Measurements from ENCODE around the gene CCM2.
A peak's percentile ranks its signal among the peaks of the same experiment; 100 is the strongest.

The CCM2 gene

DNA sequence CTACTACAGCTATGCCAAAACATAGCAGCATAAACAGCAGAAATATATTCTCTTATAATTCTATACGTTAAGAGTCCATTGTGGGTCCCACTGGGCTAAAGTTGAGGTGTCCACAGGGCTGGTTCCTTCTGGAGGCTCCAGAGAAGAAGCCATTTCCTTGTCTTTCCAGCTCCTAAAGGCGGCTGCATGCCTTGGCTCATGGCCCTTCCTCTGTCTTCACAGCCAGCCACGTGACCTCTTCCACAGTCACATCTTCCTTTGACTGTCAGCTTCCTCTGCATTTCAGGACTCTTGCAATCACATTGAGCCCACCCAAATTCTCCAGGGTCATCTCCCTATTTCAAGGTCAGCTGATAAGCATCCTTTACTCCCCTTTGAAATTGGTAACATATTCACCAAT is 71.5 kb downstream of the CCM2 start:
- no peak for DNase-seq

- DNase-seq = no peak
Measured at GRCh38 chr7:45072131-45073030, 72.4 kb downstream of the CCM2 start.

- no peak for DNase-seq
Measured at GRCh38 chr7:45073031-45073785, 73.2 kb downstream of the CCM2 start.

DNA sequence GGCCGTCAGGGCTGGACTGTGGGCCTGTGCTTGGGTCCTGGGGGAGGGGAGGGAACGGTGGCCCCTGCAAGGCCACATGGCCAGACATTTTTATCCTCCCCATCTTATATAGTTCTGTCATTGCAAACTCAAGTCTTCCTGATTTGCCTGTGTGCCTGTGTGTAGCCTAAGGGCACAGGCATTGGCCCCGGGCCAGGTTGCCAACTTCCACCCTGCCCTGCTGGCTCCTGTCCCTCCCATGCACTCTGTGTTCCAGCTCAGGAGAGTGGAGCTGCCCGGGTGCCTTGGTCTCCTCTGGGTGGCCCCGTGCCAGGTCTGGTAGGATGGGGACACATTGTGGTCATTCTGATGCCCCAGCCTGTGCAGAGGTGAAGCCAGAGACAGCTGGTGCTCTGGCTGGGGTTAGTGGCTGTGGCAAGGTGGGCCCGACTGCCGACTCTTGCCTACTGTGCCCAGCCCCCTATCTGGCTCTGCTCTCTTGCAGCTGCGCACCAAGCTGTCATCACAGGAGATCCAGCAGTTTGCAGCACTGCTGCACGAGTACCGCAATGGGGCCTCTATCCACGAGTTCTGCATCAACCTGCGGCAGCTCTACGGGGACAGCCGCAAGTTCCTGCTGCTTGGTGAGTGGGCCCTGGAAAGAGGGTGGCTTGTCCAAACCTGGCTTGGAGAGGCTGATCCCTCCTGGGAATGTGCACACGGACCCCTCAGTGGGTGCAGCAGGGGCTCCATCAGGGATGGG is 74.0 kb downstream of the CCM2 start:
- no peak for DNase-seq

DNA sequence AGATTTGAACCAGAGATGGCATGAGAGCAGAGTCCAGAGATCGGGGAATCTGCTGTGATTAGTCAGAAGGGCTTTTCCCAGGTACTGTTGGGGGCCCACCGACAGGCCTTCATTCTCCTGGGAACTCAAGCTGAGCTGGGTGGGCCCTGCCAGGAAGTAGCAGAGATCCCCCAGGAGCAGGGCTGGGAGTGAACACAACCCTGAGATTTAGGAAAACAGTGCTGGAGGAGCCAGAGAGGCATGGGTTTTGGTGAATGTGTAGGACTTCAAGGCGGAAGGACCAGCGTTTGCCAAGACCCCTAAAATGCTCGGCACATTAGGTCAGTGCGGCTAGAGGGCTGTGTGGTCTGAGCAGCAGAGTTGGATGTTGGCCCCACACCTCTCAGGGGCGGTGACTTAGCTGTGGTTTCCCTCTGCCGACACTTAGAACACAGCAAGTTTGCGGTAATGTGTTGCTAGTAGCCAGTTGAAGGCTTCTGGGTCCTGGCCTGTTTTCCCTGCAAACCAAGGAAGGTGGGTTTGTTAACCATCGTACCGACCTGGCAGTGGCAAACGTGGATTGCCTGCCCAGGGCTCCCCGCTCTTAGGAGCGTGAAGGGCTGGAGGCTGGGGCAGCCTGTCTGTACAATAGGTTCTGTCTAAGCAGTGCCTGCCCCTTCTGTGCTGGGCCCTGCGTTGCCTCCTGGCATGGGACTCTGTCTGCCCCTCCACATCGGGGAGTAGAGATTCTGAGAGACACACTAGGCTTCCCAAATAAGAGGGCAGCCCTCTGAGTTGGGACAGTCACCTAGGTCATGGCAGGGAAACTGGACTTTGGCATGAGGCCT is 74.7 kb downstream of the CCM2 start:
- no peak for DNase-seq

DNA sequence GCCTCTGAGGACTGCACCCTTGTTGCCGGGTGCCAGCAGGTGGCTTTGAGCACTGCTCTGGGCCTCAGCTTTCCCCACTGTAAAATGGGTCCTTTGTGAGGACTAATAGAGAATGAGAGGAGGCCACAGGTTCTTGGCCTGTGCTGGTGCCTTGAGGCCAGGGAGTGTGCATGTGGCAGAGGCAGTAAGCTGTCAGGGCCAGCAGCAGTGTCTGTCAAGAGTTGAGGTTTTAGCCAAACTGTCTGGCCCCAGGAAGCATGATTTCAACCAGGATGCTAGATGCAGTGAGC is 75.3 kb downstream of the CCM2 start:
- no peak for DNase-seq

- DNase-seq = no peak
Measured at GRCh38 chr7:45075871-45076796, 76.1 kb downstream of the CCM2 start.

DNA sequence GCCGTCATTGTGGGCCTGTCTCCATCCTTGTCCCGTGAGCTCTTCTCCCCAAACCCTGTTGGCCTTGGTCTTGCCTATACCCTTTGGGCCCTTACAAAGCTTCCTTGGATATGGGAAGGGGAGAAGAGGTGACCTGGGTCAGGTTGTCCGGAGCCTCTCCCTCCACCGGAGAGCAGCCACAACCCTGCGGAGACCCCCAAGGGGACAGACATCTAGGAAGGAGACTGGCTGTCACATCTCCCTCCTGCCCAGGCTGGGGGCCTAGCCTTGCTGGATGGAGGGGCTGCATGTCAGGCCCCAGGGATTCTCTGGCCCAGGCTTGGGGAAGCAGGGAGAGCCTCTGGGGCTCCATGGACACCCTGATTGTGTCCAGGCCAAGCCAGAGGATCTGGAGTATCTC is 76.9 kb downstream of the CCM2 start:
- DNase-seq = no peak

GRCh38 chr7:45077579-45077978 is 77.6 kb downstream of the CCM2 start:
- no peak for DNase-seq

DNA sequence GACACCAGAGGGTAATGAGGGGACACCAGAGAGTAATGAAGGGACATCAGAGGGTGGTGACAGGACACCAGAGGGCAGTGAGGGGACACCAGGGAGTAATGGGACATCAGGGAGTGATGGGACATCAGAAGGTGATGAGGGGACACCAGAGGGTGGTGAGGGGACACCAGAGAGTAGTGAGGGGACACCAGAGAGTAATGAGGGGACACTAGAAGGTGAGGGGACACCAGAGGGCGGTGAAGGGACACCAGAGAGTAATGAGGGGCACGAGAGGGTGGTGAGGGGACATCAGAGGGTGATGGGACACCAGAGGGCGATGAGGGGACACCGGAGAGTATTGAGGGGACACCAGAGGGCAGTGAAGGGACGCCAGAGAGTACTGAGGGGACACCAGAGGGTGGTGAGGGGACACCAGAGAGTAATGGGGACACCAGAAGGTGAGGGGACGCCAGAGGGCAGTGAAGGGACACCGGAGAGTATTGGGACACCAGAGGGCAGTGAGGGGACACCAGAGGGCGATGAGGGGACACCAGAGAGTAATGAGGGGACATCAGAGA is 78.2 kb downstream of the CCM2 start:
- peak; percentile 4 for DNase-seq

DNA sequence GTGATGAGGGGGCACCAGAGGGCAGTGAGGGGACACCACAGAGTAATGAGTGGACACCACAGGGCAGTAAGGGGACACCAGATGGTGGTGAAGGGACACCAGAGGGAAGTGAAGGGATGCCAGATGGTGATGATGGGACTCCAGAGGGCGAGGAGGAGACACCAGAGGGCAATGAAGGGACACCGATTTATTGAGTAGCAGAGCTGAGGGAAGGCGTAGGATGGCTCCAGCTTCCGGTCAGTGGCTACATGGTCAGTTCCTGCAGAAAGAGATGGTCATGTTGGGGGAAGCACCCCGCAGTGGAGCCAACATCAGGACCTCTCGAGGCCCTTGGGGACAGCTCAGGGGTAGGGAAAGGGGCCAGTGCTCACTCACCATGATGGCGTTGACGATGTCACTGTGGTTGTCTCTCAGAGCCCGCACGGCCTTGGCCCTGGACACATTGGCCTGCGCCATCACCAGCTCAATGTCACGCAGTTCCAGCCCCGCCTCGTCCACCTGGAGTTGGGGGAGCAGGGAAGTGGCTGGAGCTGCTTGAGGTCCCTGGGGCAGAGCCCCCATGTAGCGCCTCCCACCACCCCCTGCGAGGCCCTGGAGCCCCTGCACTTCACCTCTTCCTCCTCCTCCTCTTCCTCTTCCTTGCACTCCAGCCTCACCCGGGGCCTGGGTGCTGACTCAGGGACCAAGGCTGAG is 80.4 kb downstream of the CCM2 start:
- no peak for DNase-seq

DNA sequence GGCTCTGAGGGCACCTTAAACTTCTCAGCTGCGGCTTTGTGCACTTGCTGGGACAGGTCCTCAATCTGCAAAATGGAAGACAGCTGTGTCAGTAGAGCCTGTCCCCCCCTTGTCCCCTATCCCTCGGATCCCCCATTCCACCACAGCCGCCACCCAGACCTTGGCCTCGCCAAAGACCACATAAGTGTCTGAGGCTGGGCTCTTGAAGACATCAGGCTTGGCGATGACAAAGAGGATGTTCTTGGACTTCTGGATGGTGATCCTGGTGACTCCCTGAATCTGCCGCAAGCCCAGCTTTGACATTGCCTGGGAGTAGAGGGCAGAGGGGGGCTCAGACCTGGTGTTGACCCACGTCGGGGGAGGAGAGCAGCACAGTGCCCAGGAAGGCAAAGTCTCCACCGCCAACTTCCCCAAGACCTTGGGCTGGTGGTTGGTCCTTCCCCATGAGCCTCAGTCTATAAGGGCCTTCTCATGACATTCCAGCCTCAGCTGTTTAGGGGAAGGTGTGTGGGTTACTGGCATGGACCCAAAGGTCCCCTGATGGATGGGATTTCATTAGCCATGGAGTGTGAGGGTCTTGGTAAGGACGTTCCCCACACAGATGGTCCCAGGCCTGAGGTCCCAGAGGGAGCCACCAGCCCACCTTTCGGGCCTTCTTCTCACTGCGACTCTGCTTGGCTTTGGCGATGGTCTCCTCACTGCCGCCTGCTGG is 81.1 kb downstream of the CCM2 start:
- no peak for DNase-seq

- DNase-seq = no peak
Measured at GRCh38 chr7:45081670-45081974, 81.6 kb downstream of the CCM2 start.

DNA sequence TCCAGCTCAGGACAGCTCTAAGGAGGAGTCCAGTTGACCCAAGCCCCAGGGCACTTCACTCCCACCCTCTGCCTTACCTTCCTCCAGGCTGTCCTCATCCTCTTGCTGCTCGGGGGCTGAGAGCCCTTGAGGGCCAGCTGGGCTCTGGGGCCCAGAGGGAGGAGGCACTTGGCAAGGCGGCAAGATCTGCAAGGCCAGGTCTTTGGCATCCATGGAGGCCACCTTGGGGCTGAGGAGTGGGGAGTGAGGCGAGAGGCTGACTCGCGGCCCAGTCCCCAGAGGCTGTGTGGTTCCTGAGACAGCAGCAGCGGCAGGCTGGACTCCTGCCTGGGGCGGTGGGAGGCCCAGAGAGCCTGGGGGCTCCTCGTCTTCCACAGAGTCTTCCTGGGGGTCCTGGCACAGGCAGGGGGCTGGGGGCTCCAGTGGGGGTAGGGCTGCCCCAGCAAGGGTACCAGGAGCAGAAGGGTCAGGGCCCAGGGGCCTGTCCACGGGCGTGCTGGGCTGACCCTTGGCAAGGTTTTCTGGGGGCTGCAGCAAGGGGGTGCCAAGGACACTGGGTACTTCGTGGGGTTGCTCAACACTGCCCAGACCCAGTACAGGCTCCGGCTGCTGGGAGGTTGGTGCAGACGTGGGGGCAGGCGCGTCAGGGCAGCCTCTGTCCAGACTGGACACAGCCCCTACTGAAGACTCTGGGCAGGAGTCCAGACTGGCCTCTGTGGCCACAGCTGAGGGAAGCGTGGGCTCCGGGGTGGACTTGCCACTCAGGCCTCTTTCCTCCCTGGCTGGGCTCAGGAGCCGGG is 82.2 kb downstream of the CCM2 start:
- no peak for DNase-seq

DNA sequence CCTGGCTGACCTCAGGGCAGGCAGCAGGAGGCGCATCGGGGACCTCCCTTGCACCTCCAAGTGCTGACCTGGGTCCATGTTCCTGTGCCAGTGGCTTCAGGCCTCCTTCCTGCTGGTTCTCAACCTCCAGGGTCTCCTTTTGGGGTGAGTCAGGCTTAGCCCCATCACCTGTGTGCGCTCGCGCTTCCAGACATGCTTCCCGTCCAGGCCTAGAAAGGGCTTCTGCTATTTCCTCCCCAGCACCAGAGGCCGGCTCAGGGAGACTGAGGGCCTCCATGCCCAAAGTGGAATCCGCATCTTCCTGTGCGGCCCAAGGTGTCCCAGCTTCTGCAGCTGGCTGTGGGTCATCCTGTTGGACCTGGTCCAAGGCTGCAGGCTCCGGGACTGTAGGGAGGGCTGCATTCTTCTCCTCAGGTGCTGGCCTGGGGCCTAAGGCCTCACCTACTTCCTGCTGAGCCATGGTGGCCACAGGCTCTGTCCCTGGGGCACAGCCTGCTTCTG is 82.9 kb downstream of the CCM2 start:
- no peak for DNase-seq

DNA sequence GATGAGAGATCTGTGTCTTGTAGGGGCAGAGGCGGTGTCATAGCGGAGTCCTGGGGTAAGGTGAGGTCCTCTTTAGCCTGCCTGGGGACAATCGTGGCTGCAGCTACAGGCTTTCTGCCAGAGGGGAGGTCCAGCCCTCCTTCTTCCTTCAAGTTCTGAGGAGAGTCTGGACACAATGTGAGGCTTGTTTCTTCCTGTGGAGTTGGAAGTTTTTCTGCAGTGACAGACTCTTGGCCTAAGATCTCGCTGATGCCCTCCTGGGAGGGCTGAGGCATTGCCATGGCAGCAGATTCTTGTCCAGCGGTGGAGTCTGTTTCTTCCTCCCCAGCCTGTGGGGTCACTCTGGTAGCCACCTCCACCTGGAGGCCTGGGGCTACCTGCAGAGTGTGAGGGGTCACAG is 84.3 kb downstream of the CCM2 start:
- no peak for DNase-seq

DNA sequence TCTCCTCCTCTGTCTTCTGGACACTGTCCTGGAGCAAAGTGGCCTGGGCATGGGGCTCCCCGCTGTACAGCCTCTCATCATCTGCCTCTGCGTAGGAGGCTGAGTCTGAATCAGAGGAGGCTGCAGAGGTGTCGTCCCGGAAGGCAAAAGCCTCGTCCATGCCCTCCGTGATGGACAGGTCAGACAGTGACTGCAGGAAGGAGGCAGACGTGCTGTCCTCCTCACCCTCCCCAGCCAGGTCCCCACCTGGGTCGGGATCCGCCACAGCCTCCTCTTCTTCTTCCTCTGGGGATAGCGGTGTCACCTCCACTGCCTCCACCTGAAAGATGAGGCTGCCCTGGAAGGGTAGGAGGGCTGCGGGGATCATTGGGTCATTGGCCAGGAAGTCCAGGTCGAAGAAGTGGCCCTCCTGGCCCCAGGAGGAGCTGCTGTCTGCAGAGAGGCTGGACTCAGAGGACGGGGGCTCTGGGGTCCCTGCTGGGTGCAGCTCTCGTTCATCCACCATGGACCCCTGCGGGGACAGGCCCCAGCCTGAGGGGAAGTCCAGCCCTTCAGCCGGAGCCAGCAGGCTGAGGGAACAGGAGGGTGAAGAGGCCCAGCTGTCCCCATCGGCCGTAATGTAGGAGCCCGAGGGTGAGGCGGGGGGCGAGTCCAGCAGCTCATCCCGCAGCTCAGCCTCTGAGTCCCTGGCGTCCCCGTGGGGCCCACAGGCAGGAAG is 85.1 kb downstream of the CCM2 start:
- DNase-seq = no peak

DNA sequence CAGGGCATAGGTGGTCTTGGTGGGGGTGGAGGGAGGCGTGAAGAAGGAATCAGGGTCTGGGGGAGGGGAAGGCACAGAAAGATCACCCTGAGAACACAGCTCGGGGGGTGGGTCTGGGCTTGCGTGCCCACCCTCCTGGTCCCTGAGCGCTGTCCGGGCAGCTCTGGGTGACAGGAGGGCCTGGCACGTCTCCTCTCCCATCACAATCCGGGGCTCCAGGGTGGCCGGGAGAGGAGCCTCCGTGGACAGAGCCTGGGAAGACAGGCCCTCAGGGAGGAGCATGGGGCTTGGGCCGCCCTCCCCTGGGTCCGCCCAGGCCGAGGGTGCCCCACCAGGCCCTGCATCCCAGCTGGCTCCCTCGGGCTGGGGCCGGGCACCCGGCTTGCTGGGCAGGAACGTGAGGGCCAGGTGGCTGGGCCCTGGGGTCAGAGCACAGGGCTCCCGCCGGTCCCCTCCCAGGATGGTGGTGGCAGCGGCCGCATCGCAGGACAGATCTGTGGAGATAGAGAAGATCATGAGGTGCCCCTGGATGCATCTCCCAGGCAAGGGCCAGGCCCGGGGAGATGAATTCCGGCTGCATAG is 85.7 kb downstream of the CCM2 start:
- no peak for DNase-seq
